Vagina (tissue), 2 donors: ENCODE data around the gene NUCKS1. TPM values are rescaled to one million over a fixed set of nuclear protein-coding genes. Genes with fewer than 3 reads are reported as not detected.

Experiments
- DNase-seq, 2 donors: peaks; one replicate each; pipeline ENCODE4 v3.0.0-alpha.2; 2017; ENCODE audit errors: extremely low spot score in 2 of 2
- H3K27ac ChIP-seq: fragments of 200-600 bp; sonication (generic); one replicate; pipeline ENCODE4 v1.5.1; 2019
- H3K27me3 ChIP-seq: fragments of 200-600 bp; sonication (generic); one replicate; pipeline ENCODE4 v1.5.1; 2019
- H3K36me3 ChIP-seq, 2 donors: fragments of 200-600 bp; sonication (generic); one replicate each; pipeline ENCODE4 v1.5.1; 2017 to 2019
- H3K4me1 ChIP-seq: fragments of 200-600 bp; sonication (generic); one replicate; pipeline ENCODE4 v1.5.1; 2019
- H3K4me3 ChIP-seq, 2 donors: fragments of 200-600 bp; sonication (generic); 1 replicate in 1 of 2; 2 replicates in 1 of 2; pipeline ENCODE4 v1.5.1; 2016 to 2019
- H3K9me3 ChIP-seq: fragments of 200-600 bp; sonication (generic); one replicate; pipeline ENCODE4 v1.5.1; 2019
- CTCF ChIP-seq, 3 experiments: fragments of 450-650 bp in 2 of 3; fragments of 200-600 bp in 1 of 3; sonication (generic) in 1 of 3; IDR thresholded peaks; one replicate each; pipeline ENCODE4 v1.5.1; 2017 to 2019; ENCODE audit warnings: antibody characterized with exemption in 3 of 3, mild to moderate bottlenecking in 2 of 3, moderate library complexity in 2 of 3
- POLR2A ChIP-seq, 2 donors: fragments of 450-650 bp; IDR thresholded peaks; one replicate each; pipeline ENCODE4 v1.6.1; 2017; ENCODE audit warnings: antibody characterized with exemption in 2 of 2, mild to moderate bottlenecking in 2 of 2, moderate library complexity in 2 of 2
- POLR2AphosphoS5 ChIP-seq, 2 donors: sonication (generic); formaldehyde crosslinking; IDR thresholded peaks; one replicate each; pipeline ENCODE4 v1.9.0; 2017; ENCODE audit warnings: antibody characterized with exemption in 2 of 2, mild to moderate bottlenecking in 2 of 2, low read depth in 1 of 2; ENCODE audit not compliant: insufficient read depth in 1 of 2
- intact Hi-C: fragments of 100-400 bp; cut with DNase I; formaldehyde crosslinking; loops from one replicate; pipeline ENCODE4 v1.15.1; 2023
- total RNA-seq: library from RNA; depleted of rRNA; stranded (reverse); fragments of >200 nt; gene quantifications from one replicate; pipeline ENCODE4 v1.2.3, GENCODE V29; 2016

NUCKS1 gene
- total RNA-seq, 1 donor from 2014 or later = 57.2 TPM

DNA sequence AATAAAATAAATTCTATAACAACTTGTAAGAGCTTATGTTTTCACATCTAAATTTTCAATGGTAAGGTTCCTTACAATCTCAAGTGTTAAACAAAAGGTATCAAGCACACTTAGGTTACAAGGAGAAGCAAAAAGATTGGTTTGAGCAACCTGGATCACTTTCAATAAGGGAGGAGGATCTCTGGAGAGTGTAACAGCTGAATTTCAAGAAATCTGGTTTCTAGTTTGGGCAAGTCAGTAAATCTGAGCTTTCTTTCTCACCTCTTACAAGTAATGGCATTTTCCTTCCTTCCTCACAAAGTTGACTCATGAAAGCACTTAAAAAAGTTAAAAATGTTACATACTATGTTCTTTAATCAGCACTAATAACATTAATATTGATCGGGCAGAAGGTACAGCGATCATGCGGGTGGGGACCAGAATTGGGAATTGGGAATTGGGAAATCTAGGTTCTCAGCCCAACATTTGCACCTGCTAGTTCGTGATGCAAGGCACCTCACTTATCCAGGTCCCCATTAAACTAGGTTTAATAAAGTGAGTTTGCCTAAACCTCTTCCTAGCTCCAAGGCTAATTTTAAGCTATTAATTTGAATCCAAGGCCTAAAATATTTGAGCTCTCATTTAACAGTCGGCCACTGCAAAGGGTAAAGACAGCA, 3.1 kb downstream of the NUCKS1 start:
- Histone ChIP-seq H3K9me3 (no peaks in the 10 kb centered on the region), H3K4me3 (no peak overlapping the region), H3K36me3 (no peaks in the 10 kb centered on the region), H3K27ac (peak overlapping the region; percentile 13), H3K27me3 (no peaks in the 10 kb centered on the region), H3K4me1 (peaks cover 63% of the 10 kb centered on the region)
- no peak for DNase-seq
- TF ChIP-seq POLR2A (IDR thresholded peaks at IDR 0.05) = no peak
- no peak for TF ChIP-seq CTCF (IDR thresholded peaks at IDR 0.05)
- TF ChIP-seq POLR2AphosphoS5 (IDR thresholded peaks at IDR 0.05; ENCODE audit: insufficient read depth in 1 of 2, low read depth in 1 of 2) = no peak
- intact Hi-C loops = no loop called here

DNA sequence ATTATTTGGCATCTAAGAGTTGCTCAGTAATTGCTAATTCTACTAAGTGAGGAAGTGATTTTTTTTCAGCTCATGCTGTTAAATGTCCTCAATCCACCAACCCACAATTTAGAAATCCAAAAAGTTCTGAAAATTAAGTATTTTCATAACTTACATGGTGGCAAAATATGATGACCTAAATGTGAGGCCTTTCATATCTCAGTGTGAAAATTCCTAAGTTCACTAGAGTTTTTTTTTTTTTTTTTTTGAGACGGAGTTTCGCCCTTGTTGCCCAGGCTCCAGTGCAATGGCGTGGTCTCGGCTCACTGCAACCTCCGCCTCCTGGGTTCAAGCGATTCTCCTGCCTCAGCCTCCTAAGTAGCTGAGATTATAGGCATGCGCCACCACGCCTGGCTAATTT, 5.6 kb downstream of the NUCKS1 start:
- intact Hi-C loops = no loop called here
- no peak for DNase-seq
- no peak overlapping the region for H3K27ac ChIP-seq
- no peaks in the 10 kb centered on the region for H3K36me3 ChIP-seq
- H3K4me3 ChIP-seq = no peak overlapping the region
- H3K9me3 ChIP-seq = no peaks in the 10 kb centered on the region
- peaks cover 77% of the 10 kb centered on the region for H3K4me1 ChIP-seq
- no peaks in the 10 kb centered on the region for H3K27me3 ChIP-seq
- TF ChIP-seq POLR2AphosphoS5 (IDR thresholded peaks at IDR 0.05; ENCODE audit: insufficient read depth in 1 of 2, low read depth in 1 of 2) (no peak), POLR2A (IDR thresholded peaks at IDR 0.05) (no peak), CTCF (IDR thresholded peaks at IDR 0.05) (no peak)

- TF ChIP-seq CTCF (IDR thresholded peaks at IDR 0.05) = no peak
- TF ChIP-seq POLR2AphosphoS5 (IDR thresholded peaks at IDR 0.05; ENCODE audit: insufficient read depth in 1 of 2, low read depth in 1 of 2) = no peak
- no peak for TF ChIP-seq POLR2A (IDR thresholded peaks at IDR 0.05)
- H3K27ac ChIP-seq = no peak overlapping the region
- H3K27me3 ChIP-seq = no peaks in the 10 kb centered on the region
- DNase-seq = no peak
- H3K9me3 ChIP-seq = no peaks in the 10 kb centered on the region
- intact Hi-C loops = no loop called here
- peaks cover 81% of the 10 kb centered on the region for H3K4me1 ChIP-seq
- no peak overlapping the region for H3K4me3 ChIP-seq
- no peaks in the 10 kb centered on the region for H3K36me3 ChIP-seq
Measured at GRCh38 chr1:205743977-205744376, 6.0 kb downstream of the NUCKS1 start.

DNA sequence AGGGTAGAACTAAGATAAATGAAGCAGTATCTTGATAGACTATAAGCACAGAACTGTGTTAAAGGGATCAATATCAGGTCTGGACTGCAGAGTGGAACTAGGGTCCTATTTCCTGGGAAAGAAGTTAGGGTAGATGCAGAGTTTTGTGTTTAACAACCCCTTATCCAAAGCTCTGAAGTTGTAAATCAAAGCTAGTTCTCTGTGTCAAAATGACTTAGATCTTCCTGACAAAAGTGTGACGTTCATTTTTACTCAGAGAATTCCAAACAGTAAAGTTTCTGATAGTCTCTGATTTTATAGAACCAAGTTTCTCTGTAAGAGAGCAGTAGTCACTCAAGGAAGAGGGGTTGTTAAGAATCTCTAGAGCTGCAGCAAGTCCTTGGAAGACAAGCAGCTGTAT, 8.3 kb downstream of the NUCKS1 start:
- intact Hi-C loops = no loop called here
- Histone ChIP-seq H3K4me1 (peaks cover 66% of the 10 kb centered on the region), H3K9me3 (no peaks in the 10 kb centered on the region), H3K36me3 (peaks cover 0 to 3% of the 10 kb centered on the region in 2 donors), H3K4me3 (no peak overlapping the region), H3K27me3 (no peaks in the 10 kb centered on the region), H3K27ac (no peak overlapping the region)
- DNase-seq = no peak
- TF ChIP-seq CTCF (IDR thresholded peaks at IDR 0.05) (no peak), POLR2A (IDR thresholded peaks at IDR 0.05) (no peak), POLR2AphosphoS5 (IDR thresholded peaks at IDR 0.05; ENCODE audit: insufficient read depth in 1 of 2, low read depth in 1 of 2) (no peak)

GRCh38 chr1:205739348-205740160, 10.4 kb downstream of the NUCKS1 start:
- H3K27me3 ChIP-seq = no peaks in the 10 kb centered on the region
- H3K4me3 ChIP-seq = no peak overlapping the region
- no peak for TF ChIP-seq CTCF (IDR thresholded peaks at IDR 0.05)
- no peak for TF ChIP-seq POLR2AphosphoS5 (IDR thresholded peaks at IDR 0.05; ENCODE audit: insufficient read depth in 1 of 2, low read depth in 1 of 2)
- no peak overlapping the region for H3K27ac ChIP-seq
- intact Hi-C loops = no loop called here
- H3K4me1 ChIP-seq = peaks cover 53% of the 10 kb centered on the region
- H3K36me3 ChIP-seq = peaks cover 0 to 3% of the 10 kb centered on the region in 2 donors
- H3K9me3 ChIP-seq = no peaks in the 10 kb centered on the region
- no peak for DNase-seq
